ENCODE measurements around the gene PHF8.

Gene PHF8

GRCh38 chrX:54012830-54013500 is 31.3 kb downstream of the PHF8 start:
- no peak for DNase-seq (ENCODE audit: low read depth in 2 of 2)

GRCh38 chrX:54007682-54008081 is 36.6 kb downstream of the PHF8 start:
- DNase-seq (ENCODE audit: low read depth in 2 of 2), result no peak

GRCh38 chrX:53997724-53998123 is 46.5 kb downstream of the PHF8 start:
- DNase-seq (ENCODE audit: low read depth in 2 of 2), result no peak

- no peak for DNase-seq (ENCODE audit: low read depth in 2 of 2)
Measured at GRCh38 chrX:53992589-53992988, 51.7 kb downstream of the PHF8 start.

GRCh38 chrX:53990171-53990570 is 54.1 kb downstream of the PHF8 start:
- no peak for DNase-seq (ENCODE audit: low read depth in 2 of 2)

GRCh38 chrX:53984895-53985294 is 59.4 kb downstream of the PHF8 start:
- DNase-seq (ENCODE audit: low read depth in 2 of 2), result no peak

- no peak for DNase-seq (ENCODE audit: low read depth in 2 of 2)
Measured at GRCh38 chrX:53974529-53974928, 69.7 kb downstream of the PHF8 start.

- no peak for DNase-seq (ENCODE audit: low read depth in 2 of 2)
Measured at GRCh38 chrX:53969540-53969939, 74.7 kb downstream of the PHF8 start.

GRCh38 chrX:53950130-53950733 is 94.0 kb downstream of the PHF8 start:
- no peak for DNase-seq (ENCODE audit: low read depth in 2 of 2)

GRCh38 chrX:53940180-53940579 is 104.1 kb downstream of the PHF8 start:
- no peak for DNase-seq (ENCODE audit: low read depth in 2 of 2)

- no peak for DNase-seq (ENCODE audit: low read depth in 2 of 2)
Measured at GRCh38 chrX:53939127-53939526, 105.1 kb downstream of the PHF8 start.

GRCh38 chrX:53930515-53931380 is 113.5 kb downstream of the PHF8 start:
- DNase-seq (ENCODE audit: low read depth in 2 of 2), result peak; percentile 10 to 18

GRCh38 chrX:53926030-53926429 is 118.2 kb downstream of the PHF8 start:
- DNase-seq (ENCODE audit: low read depth in 2 of 2), result no peak

- no peak for DNase-seq (ENCODE audit: low read depth in 2 of 2)
Measured at GRCh38 chrX:53918702-53919101, 125.6 kb downstream of the PHF8 start.

GRCh38 chrX:53900623-53901022 is 143.7 kb downstream of the PHF8 start:
- DNase-seq (ENCODE audit: low read depth in 2 of 2), result no peak

GRCh38 chrX:53895270-53895669 is 149.0 kb downstream of the PHF8 start:
- DNase-seq (ENCODE audit: low read depth in 2 of 2), result no peak
